Ecto neural progenitor cell (in vitro differentiated cells): Measurements from ENCODE around the gene CAPRIN1.
"Not testable (repeated sequence)": the region's sequence is repeated elsewhere in the genome, so short reads cannot be mapped to it uniquely, and the experiment has no call there.

Experiments used
- DNase-seq: peaks from one replicate; pipeline ENCODE4 v3.0.0-alpha.2; 2018; ENCODE audit warnings: low spot score

The CAPRIN1 gene

DNA sequence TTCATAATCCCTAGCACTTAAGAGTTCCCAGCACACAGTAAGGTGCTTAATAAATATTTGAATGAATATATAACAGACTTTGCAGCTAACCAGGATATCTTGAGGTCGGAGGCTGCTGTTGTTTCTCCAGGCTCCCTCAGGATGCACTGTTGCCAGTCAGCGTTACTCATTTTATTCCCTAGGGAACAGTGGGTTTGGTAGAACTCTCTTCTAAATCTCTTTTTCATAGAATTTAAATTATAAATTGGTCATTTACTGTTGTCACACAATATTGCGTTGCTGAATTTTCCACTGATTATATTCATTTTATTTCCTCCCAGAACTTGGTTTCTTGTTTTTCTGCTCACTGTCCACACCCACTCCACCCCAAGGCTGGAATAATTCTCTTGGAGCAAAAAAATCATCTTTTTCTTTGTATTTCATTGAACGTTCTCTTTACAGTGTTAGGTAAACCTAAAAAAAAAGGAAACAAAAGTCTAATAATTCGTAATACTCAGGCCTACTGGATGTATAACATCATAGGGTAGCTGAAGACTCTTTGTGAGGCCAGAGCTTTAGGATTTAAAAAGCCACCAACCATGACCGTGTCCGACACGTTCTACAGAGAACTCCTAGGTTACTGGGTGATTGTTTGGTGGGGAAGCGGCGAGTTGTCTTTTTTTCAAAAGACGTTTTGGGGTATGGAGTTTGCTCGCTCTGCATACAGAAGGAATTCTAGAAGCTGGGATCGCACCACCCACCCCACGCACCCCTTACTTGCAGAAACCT, 766 bp upstream of the CAPRIN1 start:
- DNase-seq: no peak

DNA sequence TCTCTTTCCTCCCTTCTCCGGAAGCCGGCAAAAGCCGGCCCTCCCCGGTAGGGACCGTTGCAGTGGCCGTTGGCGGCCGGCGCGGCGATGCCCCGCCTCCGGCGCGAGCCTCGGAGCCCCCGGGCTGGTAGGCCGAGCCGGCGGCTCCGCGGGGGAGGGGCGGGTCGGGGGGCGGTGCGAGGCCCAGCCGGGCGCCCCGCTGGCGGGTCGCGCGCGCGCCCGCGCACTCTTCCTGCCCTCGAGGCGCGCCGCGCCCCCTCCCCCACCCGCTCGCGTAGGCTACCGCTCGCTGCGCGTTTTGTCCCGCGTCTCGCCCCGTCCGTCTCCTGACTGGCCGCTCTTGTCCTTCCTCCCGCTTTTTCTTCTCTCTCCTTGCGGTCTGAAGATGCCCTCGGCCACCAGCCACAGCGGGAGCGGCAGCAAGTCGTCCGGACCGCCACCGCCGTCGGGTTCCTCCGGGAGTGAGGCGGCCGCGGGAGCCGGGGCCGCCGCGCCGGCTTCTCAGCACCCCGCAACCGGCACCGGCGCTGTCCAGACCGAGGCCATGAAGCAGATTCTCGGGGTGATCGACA, 591 bp downstream of the CAPRIN1 start:
- DNase-seq: peak; percentile 92

DNA sequence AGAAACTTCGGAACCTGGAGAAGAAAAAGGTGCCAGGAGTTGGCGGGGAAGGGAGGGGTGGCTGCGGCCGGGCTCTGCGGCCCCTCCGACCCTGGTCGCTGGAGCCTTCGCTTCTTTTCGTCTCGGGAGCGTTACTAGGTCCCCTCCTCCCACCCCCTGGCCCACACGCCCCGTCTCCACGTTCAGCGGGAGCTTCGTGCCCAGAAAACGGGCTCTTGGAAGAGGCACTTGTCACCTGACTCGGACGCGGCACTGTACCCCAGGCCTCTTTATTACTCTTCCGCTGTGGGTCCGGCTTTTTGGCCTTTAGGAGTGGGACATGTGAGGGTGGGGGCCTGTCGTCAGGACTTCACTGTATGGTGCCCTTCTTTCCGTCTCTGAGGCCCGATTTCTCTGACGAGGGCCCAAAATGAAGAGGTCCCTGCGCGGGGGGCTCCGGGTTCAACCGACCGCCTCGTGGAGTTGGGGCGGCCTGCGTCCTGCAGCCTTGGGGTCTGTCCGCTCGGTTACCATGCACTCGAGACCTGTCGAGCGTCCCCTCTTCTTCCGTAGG, 1.2 kb downstream of the CAPRIN1 start:
- DNase-seq: peak; percentile 52

DNA sequence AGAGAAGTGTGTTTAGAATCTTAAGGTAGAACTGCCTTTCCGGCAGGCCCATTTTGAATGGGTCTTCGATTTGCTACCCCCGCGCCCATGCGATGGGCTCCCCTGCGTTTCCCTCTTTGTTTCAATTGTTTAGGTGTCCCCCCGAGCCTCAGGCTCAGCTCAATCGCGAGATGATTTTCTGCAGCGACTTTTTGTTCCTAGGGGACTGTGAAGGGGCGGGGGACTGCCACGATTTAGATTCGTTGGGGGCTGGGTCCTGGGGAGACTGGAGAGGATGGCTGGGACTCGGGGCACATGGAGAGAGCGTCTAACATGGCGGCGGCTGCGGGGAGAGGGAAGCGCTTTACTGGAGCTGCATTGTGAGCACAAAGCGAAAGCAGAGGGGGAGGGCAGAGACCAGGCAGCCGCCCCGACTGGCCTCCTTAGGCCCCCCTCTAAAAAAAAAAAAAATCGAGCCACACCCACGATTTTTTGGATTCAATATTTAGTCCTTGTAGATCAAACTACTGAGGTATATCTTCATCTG, 1.7 kb downstream of the CAPRIN1 start:
- peak; percentile 72 for DNase-seq

DNA sequence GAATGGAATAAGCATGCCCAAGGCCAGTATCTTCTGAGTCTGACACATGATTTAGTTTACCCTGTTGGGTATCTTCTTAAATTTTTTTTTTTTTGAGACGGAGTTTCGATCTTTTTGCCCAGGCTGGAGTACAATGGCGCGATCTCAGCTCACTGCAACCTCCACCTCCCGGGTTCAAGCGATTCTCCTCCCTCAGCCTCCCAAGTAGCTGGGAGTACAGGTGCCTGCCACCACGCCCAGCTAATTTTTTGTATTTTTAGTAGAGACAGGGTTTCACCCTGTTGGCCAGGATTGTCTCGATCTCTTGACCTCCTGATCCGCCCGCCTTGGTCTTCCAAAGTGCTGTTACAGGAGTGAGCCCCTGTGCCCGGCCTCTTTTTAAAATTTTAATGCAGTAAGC, 2.8 kb downstream of the CAPRIN1 start:
- not testable (repeated sequence) for DNase-seq

- DNase-seq: no peak
These were observed 3.9 kb downstream of the CAPRIN1 start for GRCh38 chr11:34055218-34056000.

- DNase-seq: no peak
These were observed 5.1 kb downstream of the CAPRIN1 start for GRCh38 chr11:34056672-34057071.

- no peak for DNase-seq
These were observed 11.7 kb downstream of the CAPRIN1 start for GRCh38 chr11:34063061-34063795.

DNA sequence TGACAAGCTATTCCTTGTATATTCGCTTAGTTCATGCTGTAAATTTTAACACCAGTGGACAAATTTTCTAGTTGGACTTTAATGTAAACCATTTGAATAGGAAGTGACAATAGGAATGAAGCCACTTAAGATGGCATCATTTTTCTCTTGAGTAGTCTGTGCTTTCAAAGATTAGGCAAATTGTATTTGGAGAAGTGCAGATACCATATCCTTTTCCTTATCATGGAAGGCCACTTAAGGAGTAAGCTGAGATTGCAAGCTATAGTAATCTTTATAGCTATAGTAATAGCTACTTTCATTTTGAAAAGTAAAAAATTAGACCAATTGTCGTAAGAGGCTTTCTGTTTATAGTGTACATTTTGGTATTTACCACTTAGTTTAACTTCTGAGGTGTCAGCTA, 12.8 kb downstream of the CAPRIN1 start:
- DNase-seq: no peak

DNA sequence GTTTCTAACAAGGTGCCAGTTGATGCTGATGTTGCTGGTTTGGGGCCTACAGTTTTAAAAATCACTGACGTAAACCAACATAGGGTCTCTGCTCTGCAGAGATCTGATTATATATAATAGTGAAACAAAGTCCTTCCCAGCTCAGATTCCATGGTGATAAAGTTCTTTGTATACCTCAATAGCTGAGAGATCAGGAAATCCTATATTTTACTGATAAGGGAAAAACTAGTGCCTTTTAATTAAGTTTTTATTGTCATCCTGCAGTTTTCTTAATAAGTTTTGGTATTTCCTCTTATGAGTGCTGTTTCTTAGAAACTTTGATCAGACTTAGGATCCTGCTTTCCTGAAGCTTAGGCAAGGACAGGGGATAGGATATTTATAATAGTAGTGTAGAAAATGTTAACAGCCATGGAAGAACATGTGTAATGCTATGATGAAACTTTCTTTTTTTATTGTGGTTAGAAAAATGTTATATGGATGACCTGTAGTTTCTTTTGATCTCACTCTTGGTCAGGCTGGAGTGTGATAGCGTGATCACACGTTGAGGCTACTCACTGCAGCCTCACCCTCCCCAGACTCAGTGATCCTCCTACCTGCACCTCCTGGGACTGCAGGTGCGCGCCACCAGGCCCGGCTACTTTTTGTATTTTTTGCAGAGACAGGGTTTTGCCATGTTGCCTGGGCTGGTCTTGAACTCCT, 14.1 kb downstream of the CAPRIN1 start:
- no peak for DNase-seq

- not testable (repeated sequence) for DNase-seq
These were observed 15.2 kb downstream of the CAPRIN1 start for GRCh38 chr11:34066766-34067165.

DNA sequence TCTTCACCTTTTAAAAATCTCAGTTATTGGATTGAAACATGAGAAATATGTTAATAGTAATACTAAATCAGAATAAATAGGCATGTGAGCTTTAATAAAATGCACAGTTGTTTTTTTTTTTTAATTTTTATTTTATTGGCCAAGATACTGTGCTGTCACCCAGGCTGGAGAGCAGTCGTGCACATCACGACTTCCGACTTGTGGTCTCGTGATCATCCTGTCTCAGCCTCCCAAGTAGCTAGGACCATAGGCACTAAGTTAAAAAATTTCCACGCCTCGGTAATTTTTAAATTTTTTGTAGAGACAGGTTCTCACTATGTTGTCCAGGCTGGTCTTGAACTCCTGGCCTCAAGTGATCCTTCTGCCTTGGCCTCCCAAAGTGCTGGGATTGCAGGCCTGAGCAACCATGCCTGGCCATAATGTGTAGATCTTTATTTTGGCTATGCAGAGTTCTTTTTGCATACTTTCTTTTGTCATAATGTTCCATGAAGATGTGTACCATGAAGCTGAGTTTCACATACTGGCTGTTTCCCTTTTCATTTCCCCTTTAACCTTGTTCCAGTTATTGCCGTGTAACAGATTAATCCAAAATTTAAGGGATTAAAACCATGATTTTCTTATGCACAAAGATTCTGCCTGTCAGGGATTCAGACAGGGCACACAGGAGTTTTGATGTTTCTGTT, 16.0 kb downstream of the CAPRIN1 start:
- DNase-seq: no peak

DNA sequence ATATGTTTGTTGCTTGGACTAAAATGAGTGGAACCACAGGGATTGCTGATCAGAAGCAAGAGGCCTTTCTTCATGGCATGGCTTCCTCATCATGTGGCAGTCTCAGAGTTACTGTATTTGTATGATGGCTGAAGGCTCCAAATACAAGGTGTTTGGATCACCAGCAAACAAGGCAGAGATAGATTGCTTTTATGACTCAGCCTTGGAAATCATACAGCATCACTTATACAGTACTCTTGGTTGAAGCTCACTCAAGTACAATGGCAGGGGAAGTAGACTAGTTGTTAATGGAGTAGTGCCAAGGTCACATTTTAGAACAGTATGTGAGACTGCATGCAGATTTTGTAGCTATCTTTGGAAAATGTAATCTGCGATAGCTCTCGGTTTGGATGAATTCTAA, 16.6 kb downstream of the CAPRIN1 start:
- no peak for DNase-seq

- not testable (repeated sequence) for DNase-seq
These were observed 19.8 kb downstream of the CAPRIN1 start for GRCh38 chr11:34071306-34071705.

- DNase-seq: no peak
These were observed 20.5 kb downstream of the CAPRIN1 start for GRCh38 chr11:34072041-34072440.

- no peak for DNase-seq
These were observed 21.3 kb downstream of the CAPRIN1 start for GRCh38 chr11:34072832-34073231.

DNA sequence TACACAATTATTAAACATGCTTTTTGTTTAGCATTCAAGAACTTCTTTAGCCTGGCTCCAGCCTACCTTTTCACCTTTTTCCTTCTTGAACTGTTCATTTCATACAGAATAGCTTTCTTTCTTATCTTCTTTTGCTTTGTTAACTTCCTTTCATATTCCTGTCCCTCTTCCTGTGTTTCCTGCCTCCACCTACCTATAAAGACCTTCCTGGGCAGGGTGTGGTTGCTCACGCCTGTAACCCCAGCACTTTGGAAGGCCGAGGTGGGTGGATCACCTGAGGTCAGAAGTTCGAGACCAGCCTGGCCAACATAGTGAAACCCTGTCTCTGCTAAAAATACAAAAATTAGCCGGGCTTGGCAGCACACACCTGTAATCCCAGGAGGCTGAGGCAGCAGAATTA, 22.9 kb downstream of the CAPRIN1 start:
- no peak for DNase-seq

DNA sequence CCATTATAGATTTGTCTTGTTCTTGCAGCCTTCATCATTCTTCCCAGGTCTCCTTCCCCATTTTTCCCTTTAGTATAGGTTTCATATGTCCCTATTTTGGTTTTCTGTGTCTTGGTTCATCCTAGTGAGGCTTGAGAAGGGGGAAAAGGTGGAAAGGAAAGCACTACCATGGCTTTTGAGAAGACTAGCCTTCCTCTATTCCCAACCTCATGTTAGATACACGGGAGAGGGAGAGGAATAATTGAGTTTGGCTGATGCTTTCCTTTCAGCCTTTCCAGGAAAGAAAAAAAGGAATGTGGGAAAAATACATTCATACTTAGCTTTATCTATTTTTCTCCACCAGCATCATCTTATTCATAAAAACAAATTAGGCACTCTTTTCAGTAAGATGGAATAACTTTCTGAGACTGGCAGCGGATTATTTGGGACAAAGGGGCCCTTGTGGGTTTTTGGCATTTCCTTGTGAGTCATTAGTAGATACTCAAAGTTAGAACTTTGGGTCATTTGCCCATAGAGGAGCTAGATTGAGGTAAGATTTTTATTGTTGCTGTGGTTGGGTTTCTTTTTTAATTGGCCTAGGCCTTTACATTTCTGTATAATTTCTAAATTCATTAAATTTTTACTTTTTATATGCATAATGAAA, 23.8 kb downstream of the CAPRIN1 start:
- no peak for DNase-seq

DNA sequence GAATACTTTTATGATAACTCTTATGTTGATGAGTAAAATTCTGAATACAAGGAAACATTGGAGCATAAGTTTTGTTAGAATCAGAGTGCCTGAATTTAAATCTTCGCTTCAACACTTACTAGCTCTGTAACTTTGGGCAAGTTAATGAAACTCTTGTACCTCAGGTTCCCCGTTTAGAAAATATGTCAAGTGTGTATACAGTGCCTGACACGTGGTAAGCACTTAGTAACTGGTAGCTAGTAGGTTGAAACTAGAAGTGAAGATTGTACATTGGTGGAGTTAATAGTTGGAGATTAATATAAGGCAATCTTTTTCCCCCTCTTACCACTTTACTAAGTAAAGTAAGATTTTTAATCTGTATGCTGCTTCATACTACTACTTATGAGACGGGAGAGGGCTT, 29.1 kb downstream of the CAPRIN1 start:
- no peak for DNase-seq

DNA sequence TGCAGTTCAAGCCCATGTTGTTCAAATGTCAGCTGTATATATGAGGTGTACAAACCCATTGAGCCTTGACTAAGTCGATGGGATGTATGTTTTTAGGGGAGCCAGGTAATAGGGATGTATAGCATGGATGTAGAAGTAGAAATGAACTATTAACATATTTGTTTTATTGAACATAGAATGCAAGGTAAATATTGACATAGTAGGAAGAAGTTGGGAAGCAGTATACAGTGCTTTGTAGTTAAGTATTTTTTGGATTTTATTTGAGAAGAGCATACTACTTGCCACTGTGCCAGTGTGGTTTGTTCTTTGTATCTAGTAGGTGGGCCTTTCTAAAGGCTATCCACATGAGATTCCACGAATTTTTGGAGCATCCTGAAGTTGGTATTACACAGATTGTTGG, 33.1 kb downstream of the CAPRIN1 start:
- no peak for DNase-seq
